IMR-90 (cell line): ENCODE data around the gene SNAPC4.

Source experiments
- BHLHE40 ChIP-seq: fragments of 150-350 bp; IDR thresholded peaks from 2 replicates; pipeline ENCODE4 v1.6.1; 2016; ENCODE audit warnings: mild to moderate bottlenecking, low read depth, low read length
- CEBPB ChIP-seq: IDR thresholded peaks from 2 replicates; pipeline ENCODE4 v1.6.1; 2012; ENCODE audit warnings: low read depth, low read length, improper control_type of control experiment
- CTCF ChIP-seq: conservative IDR thresholded peaks from 2 replicates; pipeline ENCODE4 v1.5.1; 2012; ENCODE audit warnings: mild to moderate bottlenecking, low read depth, low read length, improper control_type of control experiment
- ELK1 ChIP-seq: fragments of 150-350 bp; IDR thresholded peaks from 2 replicates; pipeline ENCODE4 v1.6.1; 2016; ENCODE audit warnings: low read depth, mild to moderate bottlenecking, low read length, moderate library complexity, borderline replicate concordance
- FOS ChIP-seq: fragments of 150-350 bp; IDR thresholded peaks from 2 replicates; pipeline ENCODE4 v1.6.1; 2016; ENCODE audit warnings: low read depth, low read length
- MAFK ChIP-seq: IDR thresholded peaks from 2 replicates; pipeline ENCODE4 v1.6.1; 2012; ENCODE audit warnings: low read depth, low read length, improper control_type of control experiment
- MAZ ChIP-seq: IDR thresholded peaks from 2 replicates; pipeline ENCODE4 v1.6.1; 2012; ENCODE audit warnings: low read depth, mild to moderate bottlenecking, low read length, improper control_type of control experiment, moderate library complexity, borderline replicate concordance
- MXI1 ChIP-seq: IDR thresholded peaks from 2 replicates; pipeline ENCODE4 v1.6.1; 2012; ENCODE audit warnings: low read depth, mild to moderate bottlenecking, low read length, moderate library complexity, borderline replicate concordance
- NFE2L2 ChIP-seq: fragments of 150-350 bp; IDR thresholded peaks from 2 replicates; pipeline ENCODE4 v1.6.1; 2016; ENCODE audit warnings: low read depth, mild to moderate bottlenecking, low read length
- POLR2A ChIP-seq: IDR thresholded peaks from 2 replicates; pipeline ENCODE4 v1.6.1; 2012; ENCODE audit warnings: mild to moderate bottlenecking, low read depth, low read length
- RAD21 ChIP-seq: IDR thresholded peaks from 2 replicates; pipeline ENCODE4 v1.6.1; 2012; ENCODE audit warnings: low read length, improper control_type of control experiment
- RFX5 ChIP-seq: IDR thresholded peaks from 2 replicates; pipeline ENCODE4 v1.8.0; 2012; ENCODE audit warnings: low read depth, mild to moderate bottlenecking, low read length, moderate library complexity
- SMC3 ChIP-seq: fragments of 150-350 bp; IDR thresholded peaks from 2 replicates; pipeline ENCODE4 v1.6.1; 2016; ENCODE audit warnings: low read depth, mild to moderate bottlenecking, antibody characterized with exemption, low read length, moderate library complexity

GRCh38 chr9:136377341-136378169, 22.4 kb downstream of the SNAPC4 start:
- TF ChIP-seq RFX5 (no peak), POLR2A (no peak), CTCF (no peak), CEBPB (no peak), MXI1 (no peak), MAFK (no peak), NFE2L2 (no peak), FOS (no peak), MAZ (no peak), BHLHE40 (no peak), SMC3 (no peak), ELK1 (no peak), RAD21 (no peak)
